GM15510 (cell line): ENCODE measurements around the gene NUDT8.
A peak's percentile ranks its signal among the peaks of the same experiment; 100 is the strongest.

ENCODE experiments used
- POLR2A ChIP-seq: IDR thresholded peaks from 3 replicates; pipeline ENCODE4 v1.6.1; 2011; ENCODE audit warnings: borderline replicate concordance; ENCODE audit not compliant: insufficient read length; ENCODE audit errors: extremely low read depth

The NUDT8 gene, protein sequence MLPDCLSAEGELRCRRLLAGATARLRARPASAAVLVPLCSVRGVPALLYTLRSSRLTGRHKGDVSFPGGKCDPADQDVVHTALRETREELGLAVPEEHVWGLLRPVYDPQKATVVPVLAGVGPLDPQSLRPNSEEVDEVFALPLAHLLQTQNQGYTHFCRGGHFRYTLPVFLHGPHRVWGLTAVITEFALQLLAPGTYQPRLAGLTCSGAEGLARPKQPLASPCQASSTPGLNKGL

DNA sequence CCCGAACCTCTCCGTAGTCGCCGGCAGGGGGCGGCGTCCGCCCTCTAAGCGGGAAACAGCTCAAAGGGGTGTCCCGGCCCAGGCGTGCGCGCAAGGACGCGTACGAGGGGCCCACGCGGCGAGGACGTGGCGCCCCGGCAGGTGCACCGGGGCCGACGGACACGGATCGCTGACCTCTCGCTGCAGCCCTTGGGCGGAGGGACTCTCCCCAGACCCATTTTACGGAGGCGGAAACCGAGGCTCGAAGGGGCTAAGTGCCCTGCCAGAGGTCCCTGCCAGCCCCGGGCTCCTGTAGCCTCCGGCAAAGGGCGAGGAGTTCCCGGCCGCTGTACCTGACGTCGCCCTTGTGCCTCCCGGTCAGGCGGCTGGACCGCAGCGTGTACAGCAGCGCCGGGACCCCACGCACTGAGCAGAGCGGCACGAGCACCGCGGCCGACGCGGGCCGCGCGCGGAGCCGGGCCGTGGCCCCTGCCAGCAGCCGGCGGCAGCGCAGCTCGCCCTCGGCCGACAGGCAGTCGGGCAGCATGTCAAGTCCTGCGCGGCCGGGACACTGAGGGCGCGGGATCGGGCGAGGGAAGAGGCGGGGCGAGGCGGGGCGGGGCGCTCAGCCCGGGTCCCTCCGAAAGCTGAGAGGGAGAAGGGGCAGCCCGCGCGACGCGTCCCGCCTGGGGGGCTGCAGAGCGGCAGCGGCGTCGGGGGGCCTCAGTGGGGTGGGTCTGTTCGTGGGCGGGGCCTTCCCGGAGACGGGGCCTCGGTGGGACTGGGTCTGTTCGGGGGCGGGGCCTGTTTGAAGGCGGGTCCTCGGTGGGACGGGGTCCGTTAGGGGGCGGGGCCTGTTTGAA is at the start of gene NUDT8:
Gene NUDT8 (minus strand): TSS at position 552 of the 842 bp plus-strand sequence. CDS start 26 bp downstream, at position 526.
- TF ChIP-seq POLR2A: peak; percentile 72

- TF ChIP-seq POLR2A: no peak
Observed at GRCh38 chr11:67675058-67675747, 45.5 kb upstream of the NUDT8 start.

DNA sequence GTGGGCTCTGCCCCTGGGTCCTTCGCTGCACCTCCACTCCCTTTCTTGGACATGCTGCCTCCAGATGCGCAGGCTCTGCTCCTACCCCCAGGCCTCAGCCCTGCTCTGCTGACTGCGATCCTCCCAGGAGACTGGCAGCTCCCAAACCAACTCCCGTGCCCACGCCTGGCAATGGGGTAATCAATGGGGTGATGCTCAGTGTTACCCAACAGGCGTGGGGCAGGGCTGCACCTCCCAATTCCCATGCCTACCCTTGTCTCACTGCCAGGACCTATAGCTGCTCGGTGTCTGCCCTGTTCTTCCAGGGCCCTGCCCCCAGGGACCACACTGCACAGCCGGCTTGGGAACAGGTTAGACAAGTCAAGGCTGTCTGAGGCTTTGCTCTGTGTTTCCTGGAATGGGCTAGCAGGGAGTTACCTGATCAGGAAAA is 44.7 kb upstream of the NUDT8 start, which contains the start of gene ALDH3B2:
Gene ALDH3B2 (minus strand): TSS at position 182 of the 430 bp plus-strand sequence. CDS start 7,688 bp downstream, outside the sequence.
- TF ChIP-seq POLR2A: no peak

DNA sequence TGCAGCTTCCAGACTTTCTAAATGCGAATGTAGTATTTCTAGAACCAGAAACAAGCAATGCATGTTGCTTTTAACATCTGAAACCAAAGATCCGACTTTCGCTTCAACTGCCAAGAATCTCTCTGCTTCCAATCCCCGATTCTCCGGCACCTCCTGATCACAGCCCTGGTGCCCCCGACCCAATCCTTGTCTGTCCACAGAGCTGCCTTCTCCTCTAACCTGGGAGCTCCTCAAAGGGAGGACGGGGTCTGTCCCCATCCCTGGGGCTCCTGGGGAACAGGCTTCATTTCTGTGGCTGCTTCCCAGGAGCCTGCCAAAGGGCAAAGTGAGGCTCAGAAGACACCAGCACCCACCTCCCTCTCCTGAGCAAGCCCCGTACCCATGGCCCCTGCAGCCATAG is 44.2 kb upstream of the NUDT8 start:
- no peak for TF ChIP-seq POLR2A

- TF ChIP-seq POLR2A: no peak
Observed at GRCh38 chr11:67673358-67673757, 43.6 kb upstream of the NUDT8 start.

DNA sequence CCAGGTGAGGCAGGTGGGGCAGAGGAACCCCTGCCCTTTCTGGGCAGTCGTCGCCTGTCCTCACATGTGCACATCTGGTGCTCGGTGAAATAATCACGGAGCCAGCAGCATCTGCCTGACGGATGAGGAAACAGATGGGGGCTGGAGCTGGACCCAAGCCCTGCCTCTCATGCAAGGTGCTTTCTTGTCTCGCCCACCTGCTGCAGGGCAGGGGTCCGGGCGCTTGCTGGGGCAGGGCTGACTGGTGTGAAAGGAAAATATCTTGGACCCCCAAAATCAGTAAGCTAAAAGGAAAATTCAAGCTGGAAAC is 41.4 kb upstream of the NUDT8 start:
- no peak for TF ChIP-seq POLR2A

- no peak for TF ChIP-seq POLR2A
Observed at GRCh38 chr11:67670316-67671210, 40.8 kb upstream of the NUDT8 start.

DNA sequence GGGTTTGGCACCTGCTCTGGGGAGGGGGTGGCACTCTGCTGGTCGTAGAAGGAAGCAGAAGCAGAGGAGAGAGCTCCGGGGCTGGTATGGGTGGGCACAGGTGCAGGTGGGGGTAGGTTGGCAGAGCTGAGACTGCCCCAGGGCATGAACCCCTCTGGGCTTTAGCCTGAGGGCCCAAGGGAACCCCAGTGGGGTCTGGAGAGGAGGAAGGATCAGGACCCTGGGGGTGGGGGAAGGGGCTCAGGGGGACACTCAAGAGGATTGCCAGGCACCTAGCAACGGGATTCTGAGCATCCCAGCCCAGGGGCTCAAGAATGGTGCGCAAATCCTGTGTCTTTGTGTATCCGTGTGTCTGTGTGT is 38.4 kb upstream of the NUDT8 start:
- no peak for TF ChIP-seq POLR2A

DNA sequence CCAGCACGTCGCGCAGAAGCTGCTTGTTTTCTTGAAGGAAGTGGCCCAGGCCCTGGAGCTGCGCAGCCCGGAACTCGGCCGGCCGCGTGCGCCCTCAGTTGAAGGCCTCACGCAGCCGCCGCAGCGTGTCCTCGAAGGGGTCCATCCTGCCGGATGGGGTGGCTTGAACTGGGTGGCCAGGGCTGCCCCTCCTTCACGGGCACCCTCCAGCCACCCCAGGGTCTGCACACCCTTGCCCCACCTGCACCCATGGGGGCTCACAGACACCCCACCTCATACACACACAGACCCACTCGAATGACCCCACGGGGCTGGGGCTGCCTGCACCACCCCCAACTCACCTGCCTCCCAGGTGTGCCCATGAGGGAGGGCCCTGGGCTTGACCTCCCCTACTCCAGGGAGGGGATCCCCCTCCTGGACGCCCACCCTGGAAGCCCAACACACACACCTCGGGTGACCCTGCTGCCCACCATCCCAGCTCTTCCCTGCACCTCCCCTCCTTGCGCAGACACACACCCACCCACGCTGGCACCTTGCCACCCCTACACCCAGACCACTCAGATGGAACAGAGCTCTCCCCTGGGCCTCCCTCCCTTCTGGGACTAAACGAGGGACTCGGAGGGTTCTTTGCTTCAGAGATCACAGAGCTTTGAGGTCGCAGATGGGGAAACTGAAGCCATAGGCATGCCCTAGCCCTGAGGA is 37.9 kb upstream of the NUDT8 start:
- TF ChIP-seq POLR2A: no peak

GRCh38 chr11:67666676-67667489 is 37.1 kb upstream of the NUDT8 start:
- no peak for TF ChIP-seq POLR2A

GRCh38 chr11:67666303-67666645 is 36.5 kb upstream of the NUDT8 start:
- no peak for TF ChIP-seq POLR2A

DNA sequence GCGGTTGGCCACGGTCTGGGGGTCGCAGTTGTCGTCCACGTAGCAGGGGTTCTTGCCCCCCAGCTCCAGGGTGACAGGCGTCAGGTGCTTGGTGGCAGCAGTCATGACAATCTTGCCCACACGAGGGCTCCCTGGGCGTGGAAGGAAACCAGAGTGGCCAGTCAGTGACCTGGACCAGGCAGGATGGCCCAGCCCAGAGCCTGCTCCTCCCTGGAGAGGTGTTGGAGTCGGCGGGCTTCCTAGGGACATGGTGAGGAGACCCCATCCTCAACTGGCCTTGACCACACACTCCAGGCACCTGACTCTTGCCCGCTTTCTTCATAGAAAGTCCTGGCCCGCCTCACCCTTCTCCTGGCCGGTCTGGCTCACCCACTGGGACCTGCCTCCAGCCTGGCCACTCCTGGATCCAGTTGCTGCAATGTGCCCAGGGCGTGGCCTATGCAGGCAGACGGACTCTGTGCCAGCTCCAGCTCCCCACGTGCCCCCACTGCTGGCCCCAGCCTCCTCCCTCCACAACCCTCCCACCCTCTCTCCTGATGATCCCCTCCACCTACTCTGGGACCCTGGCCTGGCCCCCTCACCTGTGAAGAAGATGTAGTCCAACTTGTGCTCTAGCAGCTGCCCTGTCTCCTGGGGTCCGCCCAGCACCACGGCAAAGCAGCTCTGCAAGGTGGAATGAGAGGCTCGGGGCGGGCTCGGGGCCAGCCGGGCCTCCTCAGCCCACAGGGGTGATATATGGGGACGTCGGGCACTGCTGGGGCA is 36.0 kb upstream of the NUDT8 start:
- TF ChIP-seq POLR2A: no peak
